ES-I3 (cell line): ENCODE results near the gene CES3.
"Not testable (repeated sequence)": the region's sequence is repeated elsewhere in the genome, so short reads cannot be mapped to it uniquely, and the experiment has no call there.

Experiments
- H3K36me3 ChIP-seq: 2 replicates; pipeline ENCODE4 v1.6.1; 2013; ENCODE audit warnings: mild to moderate bottlenecking, low read length, control low read depth, moderate library complexity; ENCODE audit not compliant: insufficient read depth
- H3K4me1 ChIP-seq: 2 replicates; pipeline ENCODE4 v1.6.1; 2013; ENCODE audit warnings: mild to moderate bottlenecking, control low read depth, low read length; ENCODE audit not compliant: insufficient read depth
- H3K9ac ChIP-seq: 2 replicates; pipeline ENCODE4 v1.6.1; 2013; ENCODE audit warnings: low read depth, mild to moderate bottlenecking, low read length, moderate library complexity
- H3K9me3 ChIP-seq: 2 replicates; pipeline ENCODE4 v1.6.1; 2013; ENCODE audit warnings: mild to moderate bottlenecking, low read length, moderate library complexity; ENCODE audit not compliant: control insufficient read depth, insufficient read depth

CES3 gene

GRCh38 chr16:66958857-66959703 is 2.0 kb upstream of the CES3 start:
- H3K9me3 ChIP-seq = no peaks in the 10 kb centered on the region
- H3K36me3 ChIP-seq = no peaks in the 10 kb centered on the region
- no peaks in the 10 kb centered on the region for H3K4me1 ChIP-seq
- no peak overlapping the region for H3K9ac ChIP-seq

- Histone ChIP-seq H3K9ac (no peak overlapping the region), H3K9me3 (no peaks in the 10 kb centered on the region), H3K36me3 (no peaks in the 10 kb centered on the region), H3K4me1 (no peaks in the 10 kb centered on the region)
Measured at GRCh38 chr16:66959704-66960161, 1.3 kb upstream of the CES3 start.

GRCh38 chr16:66960270-66960669 is 796 bp upstream of the CES3 start:
- Histone ChIP-seq H3K36me3 (no peaks in the 10 kb centered on the region), H3K9me3 (no peaks in the 10 kb centered on the region), H3K9ac (no peak overlapping the region), H3K4me1 (no peaks in the 10 kb centered on the region)

- H3K9ac ChIP-seq = no peak overlapping the region
- no peaks in the 10 kb centered on the region for H3K4me1 ChIP-seq
- H3K9me3 ChIP-seq = no peaks in the 10 kb centered on the region
- H3K36me3 ChIP-seq = no peaks in the 10 kb centered on the region
Measured at GRCh38 chr16:66961914-66962313, 848 bp downstream of the CES3 start.

GRCh38 chr16:66964049-66964448 is 3.0 kb downstream of the CES3 start:
- Histone ChIP-seq H3K9me3 (no peaks in the 10 kb centered on the region), H3K36me3 (no peaks in the 10 kb centered on the region), H3K4me1 (no peaks in the 10 kb centered on the region), H3K9ac (no peak overlapping the region)

GRCh38 chr16:66968847-66969246 is 7.8 kb downstream of the CES3 start:
- Histone ChIP-seq H3K9me3 (no peaks in the 10 kb centered on the region), H3K36me3 (no peaks in the 10 kb centered on the region), H3K9ac (no peak overlapping the region), H3K4me1 (no peaks in the 10 kb centered on the region)

GRCh38 chr16:66970775-66971720 is 10.0 kb downstream of the CES3 start:
- no peaks in the 10 kb centered on the region for H3K4me1 ChIP-seq
- no peaks in the 10 kb centered on the region for H3K36me3 ChIP-seq
- no peak overlapping the region for H3K9ac ChIP-seq
- no peaks in the 10 kb centered on the region for H3K9me3 ChIP-seq

GRCh38 chr16:66972983-66973382 is 11.9 kb downstream of the CES3 start:
- no peaks in the 10 kb centered on the region for H3K9me3 ChIP-seq
- no peaks in the 10 kb centered on the region for H3K4me1 ChIP-seq
- no peak overlapping the region for H3K9ac ChIP-seq
- no peaks in the 10 kb centered on the region for H3K36me3 ChIP-seq

- no peaks in the 10 kb centered on the region for H3K4me1 ChIP-seq
- H3K9ac ChIP-seq = no peak overlapping the region
- no peaks in the 10 kb centered on the region for H3K9me3 ChIP-seq
- no peaks in the 10 kb centered on the region for H3K36me3 ChIP-seq
Measured at GRCh38 chr16:66973716-66974115, 12.7 kb downstream of the CES3 start.

GRCh38 chr16:66974156-66974931 is 13.3 kb downstream of the CES3 start:
- H3K4me1 ChIP-seq, H3K9me3 ChIP-seq, H3K36me3 ChIP-seq, H3K9ac ChIP-seq: not testable (repeated sequence)

- H3K9ac ChIP-seq, H3K9me3 ChIP-seq, H3K36me3 ChIP-seq, H3K4me1 ChIP-seq: not testable (repeated sequence)
Measured at GRCh38 chr16:66974932-66975246, 13.8 kb downstream of the CES3 start.

- Histone ChIP-seq H3K9ac (no peak overlapping the region), H3K4me1 (no peaks in the 10 kb centered on the region), H3K36me3 (no peaks in the 10 kb centered on the region), H3K9me3 (no peaks in the 10 kb centered on the region)
Measured at GRCh38 chr16:66975302-66975893, 14.3 kb downstream of the CES3 start.

GRCh38 chr16:66976746-66977145 is 15.7 kb downstream of the CES3 start:
- Histone ChIP-seq H3K9me3 (no peaks in the 10 kb centered on the region), H3K4me1 (no peaks in the 10 kb centered on the region), H3K9ac (no peak overlapping the region)

More at GRCh38 chr16:66976746-66977145, 15.7 kb downstream of the CES3 start:
- no peaks in the 10 kb centered on the region for H3K36me3 ChIP-seq
